Measurements from ENCODE around the gene RNPC3. TPM values are rescaled to one million over a fixed set of nuclear protein-coding genes. Genes with fewer than 3 reads are reported as not detected.
"Not testable (repeated sequence)": the region's sequence is repeated elsewhere in the genome, so short reads cannot be mapped to it uniquely, and the experiment has no call there.

The RNPC3 gene
- total RNA-seq, 1 experiment from 2014 or later: 4.3 TPM

DNA sequence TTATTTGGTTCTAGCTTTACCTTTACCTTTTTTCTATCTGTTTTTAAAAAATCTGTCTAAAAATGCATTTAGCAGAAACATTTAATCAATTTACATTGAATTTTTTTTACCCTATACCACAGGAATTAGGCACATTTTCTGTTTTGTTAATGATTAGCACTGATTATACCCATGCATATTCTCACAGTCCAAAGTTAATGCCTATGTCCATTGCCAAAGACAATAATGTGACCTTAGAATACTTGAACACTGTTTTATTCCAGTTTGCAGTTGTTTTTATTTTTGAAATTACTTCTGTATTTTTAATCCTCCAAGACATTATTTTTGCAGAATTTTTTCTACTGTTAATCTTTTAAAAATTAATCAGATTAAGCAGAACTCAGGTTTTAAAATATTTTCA, 34.9 kb downstream of the RNPC3 start:
- DNase-seq (ENCODE audit: low spot score): no peak

DNA sequence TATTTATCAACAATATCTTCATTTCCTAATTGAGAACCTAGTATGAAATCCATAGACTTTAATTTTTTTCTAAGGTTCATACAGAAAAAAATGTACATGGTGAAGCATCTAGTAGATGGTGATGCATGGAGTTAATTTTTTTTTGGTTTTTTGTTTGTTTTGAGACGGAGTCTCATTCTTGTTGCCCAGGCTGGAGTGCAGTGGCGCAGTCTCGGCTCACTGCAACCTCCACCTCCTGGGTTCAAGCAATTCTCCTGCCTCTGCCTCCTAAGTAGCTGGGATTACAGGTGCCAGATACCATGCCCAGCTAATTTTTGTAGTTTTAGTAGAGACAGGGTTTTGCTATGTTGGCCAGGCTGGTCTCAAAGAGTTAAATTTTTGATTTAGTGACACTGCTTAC, 35.6 kb downstream of the RNPC3 start:
- DNase-seq (ENCODE audit: low spot score): not testable (repeated sequence)

DNA sequence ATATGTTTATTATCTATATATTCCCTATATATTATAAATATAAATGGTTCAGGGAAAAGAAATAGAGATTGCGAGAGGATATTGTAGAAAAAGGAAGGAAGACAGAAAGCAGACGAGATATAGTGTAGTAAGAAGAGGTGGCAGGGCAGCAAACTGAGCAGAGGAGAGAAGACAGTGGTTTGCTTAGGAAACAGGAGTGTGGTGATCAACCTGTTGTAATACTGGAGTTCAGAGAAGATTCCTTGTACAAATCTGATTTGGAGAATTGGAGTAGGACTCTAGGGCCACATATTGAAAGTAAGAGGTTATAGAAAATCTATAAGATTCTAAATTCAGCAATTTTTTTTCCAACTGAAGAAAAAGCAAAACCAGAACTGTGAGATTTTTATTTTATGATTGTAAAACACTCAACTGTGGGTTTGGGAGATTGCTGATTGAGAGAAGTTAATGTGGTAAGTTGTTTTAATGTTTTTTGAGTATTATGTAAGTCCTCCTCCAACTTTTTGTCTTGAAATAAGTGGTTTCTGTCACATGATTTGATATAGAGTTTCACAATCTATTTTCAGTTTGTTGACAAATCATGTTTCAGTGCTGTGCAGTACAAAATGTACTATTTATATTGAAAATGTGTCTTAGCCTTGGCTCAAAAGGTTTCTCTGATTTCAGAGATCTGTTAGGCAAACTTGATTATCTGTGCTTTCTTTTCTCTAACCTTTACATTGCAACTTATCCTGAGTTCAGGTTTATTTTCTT, 36.3 kb downstream of the RNPC3 start:
- no peak for DNase-seq (ENCODE audit: low spot score)

DNA sequence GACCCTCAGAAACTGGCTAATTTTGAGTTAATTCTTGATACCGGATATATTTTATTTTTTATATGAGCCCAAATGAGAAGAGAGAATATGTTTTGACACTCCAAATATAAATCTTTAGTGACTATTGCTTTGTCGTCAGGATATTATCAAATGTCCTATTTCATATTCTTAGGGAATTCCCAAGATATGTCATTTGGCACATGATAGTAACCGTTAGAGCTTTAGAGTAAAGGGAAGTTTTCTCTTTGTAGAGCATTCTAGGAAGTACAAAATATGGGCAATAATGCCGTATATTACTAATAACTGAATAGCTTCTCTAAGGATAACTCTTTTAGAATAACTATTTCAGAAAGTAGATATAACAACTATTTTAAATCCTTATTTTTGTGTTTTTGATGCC, 37.6 kb downstream of the RNPC3 start:
- DNase-seq (ENCODE audit: low spot score): no peak

DNA sequence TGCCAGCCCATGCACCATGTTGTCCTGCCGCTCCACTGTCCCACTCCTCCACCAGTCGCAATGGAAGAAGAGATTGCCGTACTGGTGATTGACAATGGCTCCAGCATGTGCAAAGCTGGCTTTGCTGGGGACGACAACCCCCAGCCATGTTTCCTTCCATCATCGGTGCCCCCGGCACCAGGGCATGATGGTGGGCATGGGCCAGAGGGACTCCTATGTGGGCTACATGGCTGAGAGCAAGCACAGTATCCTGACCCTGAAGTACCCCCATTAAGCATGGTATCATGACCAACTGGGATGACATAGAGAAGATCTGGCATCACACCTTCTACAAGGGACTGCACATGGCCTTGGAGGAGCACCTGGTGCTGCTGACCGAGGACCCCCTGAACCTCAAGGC, 44.0 kb downstream of the RNPC3 start:
- no peak for DNase-seq (ENCODE audit: low spot score)

GRCh38 chr1:103571289-103571688, 45.8 kb downstream of the RNPC3 start, which contains the start of gene AMY2B:
Gene AMY2B, plus strand, starts transcription at chr1:103571589. Its CDS starts 14 bp downstream, at chr1:103571603.
- not testable (repeated sequence) for DNase-seq (ENCODE audit: low spot score)

DNA sequence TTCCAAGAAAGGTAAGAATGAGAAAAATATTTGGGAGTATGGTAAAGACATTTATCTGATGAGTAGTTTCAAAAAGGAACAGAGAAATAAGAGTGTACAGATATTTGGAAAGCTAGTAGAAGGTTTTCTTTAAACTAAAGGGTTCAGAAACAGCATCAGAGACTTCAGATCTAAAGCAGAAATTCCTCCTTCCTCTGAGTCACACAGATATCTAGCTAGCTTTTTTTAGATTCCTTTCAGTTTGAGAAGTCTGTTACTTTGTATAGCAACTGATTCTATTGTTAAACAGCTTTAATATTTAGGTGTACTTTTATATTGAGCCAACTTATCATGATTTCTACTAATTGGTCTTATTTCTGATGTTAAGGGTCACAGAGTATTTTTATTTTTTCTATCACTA, 50.6 kb downstream of the RNPC3 start:
- no peak for DNase-seq (ENCODE audit: low spot score)

DNA sequence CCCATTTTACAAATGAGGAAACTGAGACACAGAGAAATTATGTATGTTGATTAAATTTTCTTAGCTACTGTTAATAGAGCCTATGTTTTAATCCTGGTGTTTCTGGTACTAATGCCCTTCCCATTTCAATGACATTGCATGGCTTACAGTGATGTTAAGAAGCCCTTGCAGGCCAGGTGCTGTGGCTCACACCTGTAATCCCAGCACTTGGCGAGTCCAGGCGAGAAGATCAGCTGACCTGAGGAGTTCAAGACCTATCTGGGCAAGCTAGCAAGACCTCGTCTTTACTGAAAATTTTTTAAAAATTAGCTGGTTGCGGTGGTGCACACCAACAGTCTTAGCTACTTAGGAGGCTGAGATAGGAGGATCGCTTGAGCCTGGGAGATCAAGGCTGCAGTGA, 51.3 kb downstream of the RNPC3 start:
- DNase-seq (ENCODE audit: low spot score): not testable (repeated sequence)

DNA sequence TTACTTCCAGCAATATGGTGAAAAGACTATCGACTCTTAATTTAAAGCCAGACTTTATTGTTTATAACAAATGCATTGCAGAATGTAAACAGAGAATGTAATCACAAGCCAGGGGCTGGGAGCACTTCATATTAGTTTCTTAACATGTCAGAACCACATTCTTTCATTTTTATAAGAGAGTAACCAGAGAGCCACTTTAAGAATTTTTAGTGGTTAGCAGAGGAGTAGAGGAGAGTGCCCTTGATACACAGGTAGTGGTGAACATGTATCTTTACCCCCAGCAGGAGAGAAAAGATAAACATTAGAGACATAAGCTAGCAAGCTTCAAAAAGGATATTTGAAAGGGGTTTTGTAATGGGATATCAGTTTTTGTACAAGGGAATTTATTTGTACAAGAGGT, 57.0 kb downstream of the RNPC3 start:
- no peak for DNase-seq (ENCODE audit: low spot score)

- DNase-seq (ENCODE audit: low spot score): no peak
Measured at GRCh38 chr1:103583887-103584286, 58.4 kb downstream of the RNPC3 start.

GRCh38 chr1:103584537-103584936, 59.0 kb downstream of the RNPC3 start:
- no peak for DNase-seq (ENCODE audit: low spot score)

DNA sequence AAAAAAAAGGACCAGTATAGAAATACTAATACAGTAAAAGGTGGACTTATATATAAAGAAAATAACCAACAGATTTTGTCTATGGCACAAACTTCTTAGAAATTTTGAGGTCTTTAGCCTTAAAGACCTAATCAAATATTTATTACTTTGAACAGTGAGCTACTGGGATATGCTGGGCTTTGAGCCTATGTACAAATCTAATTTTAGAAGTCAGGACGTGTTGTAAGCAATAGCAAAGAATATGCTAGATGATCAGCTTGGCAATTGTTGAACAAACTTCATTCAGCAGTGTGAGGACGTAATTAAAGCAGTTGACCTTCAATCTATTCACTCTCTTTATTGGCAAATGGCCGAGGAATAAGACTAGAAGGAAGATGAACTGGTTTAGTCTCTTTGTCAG, 77.2 kb downstream of the RNPC3 start:
- not testable (repeated sequence) for DNase-seq (ENCODE audit: low spot score)

Other genes with a start within 250 kb of the RNPC3 start
- not detected in 2 replicates for gene AMY2B, start 45.9 kb downstream of the RNPC3 start, total RNA-seq (2014; rRNA removed; shearing (Covaris generic))
- gene AMY2A, start 91.7 kb downstream of the RNPC3 start, total RNA-seq (2014; rRNA removed; shearing (Covaris generic)): not detected in 2 replicates
- gene AMY1A, start 130.1 kb downstream of the RNPC3 start, total RNA-seq (2014; rRNA removed; shearing (Covaris generic)): not detected in 2 replicates
- gene AMY1B, start 170.5 kb downstream of the RNPC3 start, total RNA-seq (2014; rRNA removed; shearing (Covaris generic)): not detected in 2 replicates
- gene AMY1C, start 224.2 kb downstream of the RNPC3 start, total RNA-seq (2014; rRNA removed; shearing (Covaris generic)): not detected in 2 replicates

Measured in A172 (cell line).